AG10803 (cell line): ENCODE measurements around the gene RAI1.

Experiments
- DNase-seq: peaks from one replicate; pipeline ENCODE4 v3.0.0; 2010; ENCODE audit warnings: low read depth
- H3K4me3 ChIP-seq: 2 replicates; pipeline ENCODE4 v1.5.1; 2011; ENCODE audit warnings: mild to moderate bottlenecking, low read length, control low read depth
- CTCF ChIP-seq: conservative IDR thresholded peaks from 2 replicates; pipeline ENCODE4 v1.5.1; 2011; ENCODE audit warnings: mild to moderate bottlenecking, low read length, control low read depth, inconsistent platforms

The RAI1 gene

GRCh38 chr17:17796787-17797061 is 115.5 kb downstream of the RAI1 start:
- DNase-seq: no peak
- H3K4me3 ChIP-seq: no peak overlapping the region
- TF ChIP-seq CTCF: no peak

- no peak overlapping the region for H3K4me3 ChIP-seq
- TF ChIP-seq CTCF: no peak
- DNase-seq: no peak
These were observed 116.0 kb downstream of the RAI1 start for GRCh38 chr17:17797119-17797809.

- DNase-seq: no peak
- no peak overlapping the region for H3K4me3 ChIP-seq
- no peak for TF ChIP-seq CTCF
These were observed 116.8 kb downstream of the RAI1 start for GRCh38 chr17:17798010-17798556.

GRCh38 chr17:17798573-17799255 is 117.5 kb downstream of the RAI1 start:
- no peak for DNase-seq
- H3K4me3 ChIP-seq: no peak overlapping the region
- TF ChIP-seq CTCF: no peak

- no peak for TF ChIP-seq CTCF
- DNase-seq: no peak
- H3K4me3 ChIP-seq: no peak overlapping the region
These were observed 119.3 kb downstream of the RAI1 start for GRCh38 chr17:17800504-17801021.

GRCh38 chr17:17801800-17802481 is 120.7 kb downstream of the RAI1 start:
- no peak for DNase-seq
- no peak for TF ChIP-seq CTCF
- no peak overlapping the region for H3K4me3 ChIP-seq

- TF ChIP-seq CTCF: no peak
- no peak for DNase-seq
- no peak overlapping the region for H3K4me3 ChIP-seq
These were observed 122.7 kb downstream of the RAI1 start for GRCh38 chr17:17804007-17804406.
